ENCODE data around the gene ASMT. TPM values are rescaled to one million over a fixed set of nuclear protein-coding genes. Genes with fewer than 3 reads are reported as not detected.

The ASMT gene
- total RNA-seq, 3 donors from 2014 or later = 0.35 TPM; not detected in 2

GRCh38 chrX:1606496-1606895, 8.4 kb upstream of the ASMT start:
- Histone ChIP-seq H3K4me1 (ENCODE audit: low read depth) (no peaks in the 10 kb centered on the region), H3K4me3 (no peak overlapping the region), H3K36me3 (ENCODE audit: low read depth) (peaks cover 4% of the 10 kb centered on the region), H3K9me3 (no peaks in the 10 kb centered on the region)
- intact Hi-C loops (cut with DNase I, micrococcal nuclease) = no loop called here
- no peak for ATAC-seq
- no peak for TF ChIP-seq CTCF (IDR thresholded peaks at IDR 0.05)
- DNase-seq = no peak

GRCh38 chrX:1609311-1609710, 5.5 kb upstream of the ASMT start:
- ATAC-seq (no peak), DNase-seq (no peak)
- H3K9me3 ChIP-seq = no peaks in the 10 kb centered on the region
- H3K4me3 ChIP-seq = no peak overlapping the region
- H3K36me3 ChIP-seq (ENCODE audit: low read depth) = no peaks in the 10 kb centered on the region
- intact Hi-C loops (cut with DNase I, micrococcal nuclease) = no loop called here
- no peak for TF ChIP-seq CTCF (IDR thresholded peaks at IDR 0.05)
- H3K4me1 ChIP-seq (ENCODE audit: low read depth) = no peaks in the 10 kb centered on the region

- Histone ChIP-seq H3K9me3 (no peaks in the 10 kb centered on the region), H3K4me1 (ENCODE audit: low read depth) (no peaks in the 10 kb centered on the region), H3K36me3 (ENCODE audit: low read depth) (no peaks in the 10 kb centered on the region), H3K4me3 (no peak overlapping the region)
- DNase-seq = no peak
- TF ChIP-seq CTCF (IDR thresholded peaks at IDR 0.05) = no peak
- ATAC-seq = no peak
- intact Hi-C loops (cut with DNase I, micrococcal nuclease) = no loop called here
Measured at GRCh38 chrX:1609762-1610161, 5.1 kb upstream of the ASMT start.

- intact Hi-C loops (cut with DNase I, micrococcal nuclease) = no loop called here
- no peak for TF ChIP-seq CTCF (IDR thresholded peaks at IDR 0.05)
- Histone ChIP-seq H3K4me1 (ENCODE audit: low read depth) (no peaks in the 10 kb centered on the region), H3K4me3 (no peak overlapping the region), H3K9me3 (no peaks in the 10 kb centered on the region), H3K36me3 (ENCODE audit: low read depth) (no peaks in the 10 kb centered on the region)
- DNase-seq (no peak), ATAC-seq (no peak)
Measured at GRCh38 chrX:1610166-1610565, 4.7 kb upstream of the ASMT start.

GRCh38 chrX:1610736-1611135, 4.1 kb upstream of the ASMT start:
- no peak for DNase-seq
- Histone ChIP-seq H3K4me3 (no peak overlapping the region), H3K36me3 (ENCODE audit: low read depth) (no peaks in the 10 kb centered on the region), H3K9me3 (no peaks in the 10 kb centered on the region), H3K4me1 (ENCODE audit: low read depth) (no peaks in the 10 kb centered on the region)
- TF ChIP-seq CTCF (IDR thresholded peaks at IDR 0.05) = no peak
- intact Hi-C loops (cut with DNase I, micrococcal nuclease) = no loop called here
- no peak for ATAC-seq

- intact Hi-C loops (cut with DNase I, micrococcal nuclease) = no loop called here
- no peak for DNase-seq
- ATAC-seq = no peak
- H3K4me1 ChIP-seq (ENCODE audit: low read depth) = no peaks in the 10 kb centered on the region
- H3K4me3 ChIP-seq = no peak overlapping the region
- no peak for TF ChIP-seq CTCF (IDR thresholded peaks at IDR 0.05)
- H3K9me3 ChIP-seq = no peaks in the 10 kb centered on the region
- H3K36me3 ChIP-seq (ENCODE audit: low read depth) = no peaks in the 10 kb centered on the region
Measured at GRCh38 chrX:1612641-1613286, 2.1 kb upstream of the ASMT start.

Measured in mucosa of descending colon (tissue), 3 donors.